Measurements from ENCODE around the gene ACADL.
A peak's percentile ranks its signal among the peaks of the same experiment; 100 is the strongest.

The ACADL gene

DNA sequence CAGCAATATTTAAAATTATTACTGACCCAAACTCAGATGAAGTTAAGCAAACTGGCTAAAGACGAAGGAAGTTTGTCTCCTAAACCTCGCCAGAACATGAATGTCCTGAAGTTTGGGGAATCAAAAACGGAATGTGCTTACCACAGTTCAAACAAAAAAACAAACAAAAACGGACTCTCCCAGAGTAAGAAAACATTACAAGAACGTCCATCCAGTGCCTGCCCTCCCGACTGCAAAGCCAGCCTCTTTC, 55.1 kb downstream of the ACADL start:
- peak overlapping the region; percentile 100 for H3K27ac ChIP-seq (replicated peaks)
- H3K4me3 ChIP-seq (replicated peaks; ENCODE audit: insufficient read depth, low read length) = peak overlapping the region; percentile 61
- DNase-seq (ENCODE audit: low read depth in 1 of 2, low spot score in 1 of 2) = no peak
- H3K27me3 ChIP-seq (ENCODE audit: insufficient read depth, poor library complexity, severe bottlenecking) = no peaks in the 10 kb centered on the region
- TF ChIP-seq, protein P1, sequence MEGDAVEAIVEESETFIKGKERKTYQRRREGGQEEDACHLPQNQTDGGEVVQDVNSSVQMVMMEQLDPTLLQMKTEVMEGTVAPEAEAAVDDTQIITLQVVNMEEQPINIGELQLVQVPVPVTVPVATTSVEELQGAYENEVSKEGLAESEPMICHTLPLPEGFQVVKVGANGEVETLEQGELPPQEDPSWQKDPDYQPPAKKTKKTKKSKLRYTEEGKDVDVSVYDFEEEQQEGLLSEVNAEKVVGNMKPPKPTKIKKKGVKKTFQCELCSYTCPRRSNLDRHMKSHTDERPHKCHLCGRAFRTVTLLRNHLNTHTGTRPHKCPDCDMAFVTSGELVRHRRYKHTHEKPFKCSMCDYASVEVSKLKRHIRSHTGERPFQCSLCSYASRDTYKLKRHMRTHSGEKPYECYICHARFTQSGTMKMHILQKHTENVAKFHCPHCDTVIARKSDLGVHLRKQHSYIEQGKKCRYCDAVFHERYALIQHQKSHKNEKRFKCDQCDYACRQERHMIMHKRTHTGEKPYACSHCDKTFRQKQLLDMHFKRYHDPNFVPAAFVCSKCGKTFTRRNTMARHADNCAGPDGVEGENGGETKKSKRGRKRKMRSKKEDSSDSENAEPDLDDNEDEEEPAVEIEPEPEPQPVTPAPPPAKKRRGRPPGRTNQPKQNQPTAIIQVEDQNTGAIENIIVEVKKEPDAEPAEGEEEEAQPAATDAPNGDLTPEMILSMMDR (IDR thresholded peaks at IDR 0.05; ENCODE audit: insufficient read depth, low read length) = no peak
- TF ChIP-seq SPI1 (IDR thresholded peaks at IDR 0.05; ENCODE audit: borderline replicate concordance, low read depth) (no peak), POLR2AphosphoS5 (IDR thresholded peaks at IDR 0.05; ENCODE audit: low read depth) (no peak; the same call in none of the 2 replicates), GABPA (IDR thresholded peaks at IDR 0.05; ENCODE audit: low read depth) (no peak)
- TF ChIP-seq, protein P2, sequence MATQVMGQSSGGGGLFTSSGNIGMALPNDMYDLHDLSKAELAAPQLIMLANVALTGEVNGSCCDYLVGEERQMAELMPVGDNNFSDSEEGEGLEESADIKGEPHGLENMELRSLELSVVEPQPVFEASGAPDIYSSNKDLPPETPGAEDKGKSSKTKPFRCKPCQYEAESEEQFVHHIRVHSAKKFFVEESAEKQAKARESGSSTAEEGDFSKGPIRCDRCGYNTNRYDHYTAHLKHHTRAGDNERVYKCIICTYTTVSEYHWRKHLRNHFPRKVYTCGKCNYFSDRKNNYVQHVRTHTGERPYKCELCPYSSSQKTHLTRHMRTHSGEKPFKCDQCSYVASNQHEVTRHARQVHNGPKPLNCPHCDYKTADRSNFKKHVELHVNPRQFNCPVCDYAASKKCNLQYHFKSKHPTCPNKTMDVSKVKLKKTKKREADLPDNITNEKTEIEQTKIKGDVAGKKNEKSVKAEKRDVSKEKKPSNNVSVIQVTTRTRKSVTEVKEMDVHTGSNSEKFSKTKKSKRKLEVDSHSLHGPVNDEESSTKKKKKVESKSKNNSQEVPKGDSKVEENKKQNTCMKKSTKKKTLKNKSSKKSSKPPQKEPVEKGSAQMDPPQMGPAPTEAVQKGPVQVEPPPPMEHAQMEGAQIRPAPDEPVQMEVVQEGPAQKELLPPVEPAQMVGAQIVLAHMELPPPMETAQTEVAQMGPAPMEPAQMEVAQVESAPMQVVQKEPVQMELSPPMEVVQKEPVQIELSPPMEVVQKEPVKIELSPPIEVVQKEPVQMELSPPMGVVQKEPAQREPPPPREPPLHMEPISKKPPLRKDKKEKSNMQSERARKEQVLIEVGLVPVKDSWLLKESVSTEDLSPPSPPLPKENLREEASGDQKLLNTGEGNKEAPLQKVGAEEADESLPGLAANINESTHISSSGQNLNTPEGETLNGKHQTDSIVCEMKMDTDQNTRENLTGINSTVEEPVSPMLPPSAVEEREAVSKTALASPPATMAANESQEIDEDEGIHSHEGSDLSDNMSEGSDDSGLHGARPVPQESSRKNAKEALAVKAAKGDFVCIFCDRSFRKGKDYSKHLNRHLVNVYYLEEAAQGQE (IDR thresholded peaks at IDR 0.05; ENCODE audit: insufficient replicate concordance, low read depth) = no peak

DNA sequence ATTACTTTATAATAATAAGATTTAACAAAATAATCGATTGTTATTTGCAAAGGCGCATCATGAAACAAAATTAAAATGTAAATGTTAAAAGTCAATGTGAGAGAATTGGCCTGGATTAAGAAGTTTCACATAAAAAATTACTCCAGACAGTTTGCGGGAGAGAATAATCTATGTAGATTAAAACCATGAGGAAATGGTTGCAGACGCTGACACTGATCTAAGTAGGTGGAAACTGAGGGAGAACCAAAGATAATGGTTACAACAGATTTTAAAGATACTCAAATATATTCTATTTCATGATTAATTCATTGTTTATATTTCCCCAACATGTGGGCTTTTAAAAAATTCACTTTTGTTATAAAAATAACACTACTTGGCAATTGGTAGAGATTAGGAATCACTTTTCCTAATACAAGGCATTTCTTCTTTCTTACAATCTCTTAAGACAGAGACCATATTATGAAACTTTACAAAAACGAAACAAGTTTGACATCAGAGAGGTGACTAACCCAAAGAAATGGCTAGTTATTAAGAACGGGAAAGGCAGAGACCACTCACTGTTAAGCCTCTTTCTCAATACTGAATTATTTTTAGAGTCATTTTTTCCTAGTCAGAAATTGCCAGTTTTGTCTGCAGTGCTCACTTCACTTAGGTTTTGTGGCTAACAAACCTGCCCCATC, 55.6 kb downstream of the ACADL start:
- H3K4me3 ChIP-seq (replicated peaks; ENCODE audit: insufficient read depth, low read length) = peak overlapping the region; percentile 61
- H3K27me3 ChIP-seq (ENCODE audit: insufficient read depth, poor library complexity, severe bottlenecking) = no peaks in the 10 kb centered on the region
- peak overlapping the region; percentile 100 for H3K27ac ChIP-seq (replicated peaks)
- DNase-seq (ENCODE audit: low read depth in 1 of 2, low spot score in 1 of 2) = peak in 1 of 2 experiments; percentile 10
- TF ChIP-seq POLR2AphosphoS5 (IDR thresholded peaks at IDR 0.05; ENCODE audit: low read depth) = no peak
- TF ChIP-seq, protein P2 (IDR thresholded peaks at IDR 0.05; ENCODE audit: insufficient replicate concordance, low read depth) = no peak
- TF ChIP-seq, protein P1 (IDR thresholded peaks at IDR 0.05; ENCODE audit: insufficient read depth, low read length) = no peak
- TF ChIP-seq GABPA (IDR thresholded peaks at IDR 0.05; ENCODE audit: low read depth) = no peak
- no peak; the same call in 1 of the 2 replicates for TF ChIP-seq SPI1 (IDR thresholded peaks at IDR 0.05; ENCODE audit: borderline replicate concordance, low read depth)

DNA sequence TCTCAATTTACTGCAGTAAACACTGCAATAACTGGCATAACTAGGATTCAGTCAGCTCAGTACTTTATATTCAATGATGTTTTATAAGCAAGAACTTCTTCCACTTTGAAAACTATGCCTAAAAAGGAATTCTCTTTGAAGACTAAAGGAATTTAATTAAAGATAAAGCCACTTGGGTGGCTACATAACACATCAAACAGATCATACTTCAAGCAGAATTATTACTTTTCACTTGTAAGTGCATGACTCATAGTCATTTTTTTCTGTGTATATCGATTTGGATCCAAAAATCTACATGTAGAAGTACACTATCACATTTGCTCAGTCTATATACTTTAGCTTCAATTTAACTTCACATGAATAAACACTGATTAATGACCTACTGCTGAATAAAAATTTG, 58.0 kb downstream of the ACADL start:
- no peak overlapping the region for H3K4me3 ChIP-seq (replicated peaks; ENCODE audit: insufficient read depth, low read length)

More for the DNA sequence above, 58.0 kb downstream of the ACADL start:
- DNase-seq (ENCODE audit: low read depth in 1 of 2, low spot score in 1 of 2) = no peak
- TF ChIP-seq POLR2AphosphoS5 (IDR thresholded peaks at IDR 0.05; ENCODE audit: low read depth) = no peak
- no peak for TF ChIP-seq GABPA (IDR thresholded peaks at IDR 0.05; ENCODE audit: low read depth)
- TF ChIP-seq, protein P1 (IDR thresholded peaks at IDR 0.05; ENCODE audit: insufficient read depth, low read length) = no peak
- no peak for TF ChIP-seq SPI1 (IDR thresholded peaks at IDR 0.05; ENCODE audit: borderline replicate concordance, low read depth)
- TF ChIP-seq, protein P2 (IDR thresholded peaks at IDR 0.05; ENCODE audit: insufficient replicate concordance, low read depth) = no peak
- H3K27ac ChIP-seq (replicated peaks) = no peak overlapping the region
- no peaks in the 10 kb centered on the region for H3K27me3 ChIP-seq (ENCODE audit: insufficient read depth, poor library complexity, severe bottlenecking)

All from HL-60 (cell line).